DMS53 treated with DMSO at 0.1 percent for 48 hours (cell line): Measurements from ENCODE around the gene ANKRD44.

Experiments
- DNase-seq: peaks from one replicate; lab custom pipeline; 2025; ENCODE audit not compliant: unreplicated experiment; lab: John Stamatoyannopoulos, UW

The ANKRD44 gene

GRCh38 chr2:197322143-197322542 is 11.6 kb upstream of the ANKRD44 start:
- DNase-seq: no peak

GRCh38 chr2:197315371-197315770 is 4.8 kb upstream of the ANKRD44 start:
- DNase-seq: no peak

GRCh38 chr2:197312186-197312585 is 1.6 kb upstream of the ANKRD44 start:
- no peak for DNase-seq

- DNase-seq: no peak
Observed at GRCh38 chr2:197311421-197312033, 947 bp upstream of the ANKRD44 start.

- no peak for DNase-seq
Observed at GRCh38 chr2:197310987-197311420, 424 bp upstream of the ANKRD44 start.

GRCh38 chr2:197309691-197310231 is 819 bp downstream of the ANKRD44 start:
- peak; percentile 7 for DNase-seq

- DNase-seq: no peak
Observed at GRCh38 chr2:197308996-197309690, 1.4 kb downstream of the ANKRD44 start.

- no peak for DNase-seq
Observed at GRCh38 chr2:197308585-197308984, 2.0 kb downstream of the ANKRD44 start.

- DNase-seq: no peak
Observed at GRCh38 chr2:197307933-197308521, 2.6 kb downstream of the ANKRD44 start.

GRCh38 chr2:197307236-197307932 is 3.2 kb downstream of the ANKRD44 start:
- no peak for DNase-seq

- no peak for DNase-seq
Observed at GRCh38 chr2:197306696-197307040, 3.9 kb downstream of the ANKRD44 start.

- no peak for DNase-seq
Observed at GRCh38 chr2:197306024-197306695, 4.4 kb downstream of the ANKRD44 start.

- no peak for DNase-seq
Observed at GRCh38 chr2:197304556-197305011, 6.0 kb downstream of the ANKRD44 start.

GRCh38 chr2:197300139-197300538 is 10.4 kb downstream of the ANKRD44 start:
- DNase-seq: peak; percentile 52

GRCh38 chr2:197298609-197299008 is 12.0 kb downstream of the ANKRD44 start:
- DNase-seq: no peak

GRCh38 chr2:197297772-197298318 is 12.7 kb downstream of the ANKRD44 start:
- DNase-seq: no peak

- DNase-seq: no peak
Observed at GRCh38 chr2:197297266-197297665, 13.3 kb downstream of the ANKRD44 start.

- no peak for DNase-seq
Observed at GRCh38 chr2:197296835-197297234, 13.7 kb downstream of the ANKRD44 start.

GRCh38 chr2:197294260-197294659 is 16.3 kb downstream of the ANKRD44 start:
- DNase-seq: no peak

- DNase-seq: no peak
Observed at GRCh38 chr2:197293252-197294007, 17.1 kb downstream of the ANKRD44 start.
